ENCODE results near the gene SIGLEC12. TPM values are rescaled to one million over a fixed set of nuclear protein-coding genes. Genes with fewer than 3 reads are reported as not detected.

The SIGLEC12 gene
- total and polyA plus RNA-seq, 2 of the 13 experiments (the other 11 are each of a cell fraction or from before 2014, with no cell fraction given): not detected

DNA sequence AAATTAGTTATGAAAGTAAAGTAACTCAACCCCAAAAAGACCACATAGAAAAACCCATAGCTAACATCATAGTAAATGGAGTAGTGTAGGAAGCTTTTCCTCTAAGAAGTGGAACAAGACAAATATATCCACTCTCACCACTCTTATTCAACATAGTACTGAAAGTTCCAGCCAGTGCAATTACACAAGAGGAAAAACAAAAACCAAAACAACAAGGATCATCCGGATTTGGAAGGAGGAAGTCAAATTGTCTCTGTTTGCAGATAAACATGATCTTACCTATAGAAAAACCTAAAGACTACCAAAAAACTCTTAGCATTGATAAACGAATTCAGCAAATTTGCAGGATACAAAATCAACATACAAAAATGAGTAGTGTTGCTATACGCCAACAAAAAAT, 34.9 kb downstream of the SIGLEC12 start:
- H3K27ac ChIP-seq (ENCODE audit: extremely low read length, insufficient read depth, low read length): no peak overlapping the region
- H2AFZ ChIP-seq (ENCODE audit: low read length): no peak overlapping the region
- DNase-seq (ENCODE audit: low spot score) (no peak), ATAC-seq (no peak), FAIRE-seq (no peak)
- H3K9me3 ChIP-seq (ENCODE audit: low read length): no peaks in the 10 kb centered on the region
- no peak overlapping the region for H3K4me3 ChIP-seq (replicated peaks in 1 of 3; ENCODE audit: insufficient read depth in 1 of 3, low read depth in 2 of 3, low read length in 3 of 3)
- H3K4me2 ChIP-seq (ENCODE audit: low read depth, low read length): no peak overlapping the region
- CTCF ChIA-PET (ENCODE audit: low intra/inter-chr PET ratio, low total read pairs): no interaction called here
- H3K36me3 ChIP-seq (replicated peaks in 1 of 2; ENCODE audit: control insufficient read depth in 1 of 2, insufficient read depth in 2 of 2, low read length in 2 of 2): no peaks in the 10 kb centered on the region
- no peaks in the 10 kb centered on the region for H4K20me1 ChIP-seq (ENCODE audit: insufficient read depth, low read length)
- H3K4me1 ChIP-seq (ENCODE audit: insufficient read depth, low read length): peaks cover 3% of the 10 kb centered on the region; the same call in 1 of the 2 replicates
- TF ChIP-seq ZNF550 (CRISPR knock-in tag; IDR thresholded peaks at IDR 0.05; ENCODE audit: borderline replicate concordance) (no peak), ZNF138 (CRISPR knock-in tag; IDR thresholded peaks at IDR 0.05; ENCODE audit: low read depth) (no peak), MXD1 (CRISPR knock-in tag; IDR thresholded peaks at IDR 0.05) (no peak), RAD51 (IDR thresholded peaks at IDR 0.05; ENCODE audit: borderline replicate concordance) (no peak), CBX1 (IDR thresholded peaks at IDR 0.05; ENCODE audit: low read depth) (no peak), CREM (IDR thresholded peaks at IDR 0.05) (no peak), CREM (CRISPR knock-in tag; IDR thresholded peaks at IDR 0.05) (no peak), ZBTB44 (CRISPR knock-in tag; IDR thresholded peaks at IDR 0.05) (no peak), ZNF530 (CRISPR knock-in tag; IDR thresholded peaks at IDR 0.05; ENCODE audit: low read depth) (no peak), POGK (CRISPR knock-in tag; conservative IDR thresholded peaks at IDR 0.05) (no peak), ZNF746 (CRISPR knock-in tag; IDR thresholded peaks at IDR 0.05) (no peak), ZNF121 (CRISPR knock-in tag; IDR thresholded peaks at IDR 0.05) (no peak), HNRNPLL (IDR thresholded peaks at IDR 0.05; ENCODE audit: low read depth, low read length, poor library complexity, severe bottlenecking) (no peak), DMTF1 (CRISPR knock-in tag; IDR thresholded peaks at IDR 0.05) (no peak)
- TF ChIP-seq, protein P1, sequence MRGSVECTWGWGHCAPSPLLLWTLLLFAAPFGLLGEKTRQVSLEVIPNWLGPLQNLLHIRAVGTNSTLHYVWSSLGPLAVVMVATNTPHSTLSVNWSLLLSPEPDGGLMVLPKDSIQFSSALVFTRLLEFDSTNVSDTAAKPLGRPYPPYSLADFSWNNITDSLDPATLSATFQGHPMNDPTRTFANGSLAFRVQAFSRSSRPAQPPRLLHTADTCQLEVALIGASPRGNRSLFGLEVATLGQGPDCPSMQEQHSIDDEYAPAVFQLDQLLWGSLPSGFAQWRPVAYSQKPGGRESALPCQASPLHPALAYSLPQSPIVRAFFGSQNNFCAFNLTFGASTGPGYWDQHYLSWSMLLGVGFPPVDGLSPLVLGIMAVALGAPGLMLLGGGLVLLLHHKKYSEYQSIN (CRISPR knock-in tag; IDR thresholded peaks at IDR 0.05; ENCODE audit: borderline replicate concordance): no peak
- no peaks in the 10 kb centered on the region for H3K79me2 ChIP-seq (ENCODE audit: insufficient read depth, low read length)
- in situ Hi-C loops (cut with HindIII; ENCODE audit: extremely low pct_ligation_motif_present, low pct_unique_long_range_greater_than_20kb): no loop called here
- intact Hi-C loops (cut with micrococcal nuclease; ENCODE audit: unreplicated experiment): no loop called here
- no TSS peak for BruUV-seq (replicated peaks)
- POLR2A ChIA-PET: no interaction called here
- peaks cover 7 to 15% of the 10 kb centered on the region in 2 experiments; a peak in 3 of 5 replicates for H3K27me3 ChIP-seq (ENCODE audit: control insufficient read depth in 1 of 2, insufficient read depth in 2 of 2, low read length in 2 of 2)
- H3K9ac ChIP-seq (ENCODE audit: insufficient read depth, low read depth, low read length): no peak overlapping the region
- 18% methylated on average over 3 of the region's 3 CpGs for WGBS (ENCODE audit: low lambda C conversion rate)

Measured in HepG2 (cell line).